H9 (cell line): ENCODE data around the gene PLSCR4. TPM values are rescaled to one million over a fixed set of nuclear protein-coding genes. Genes with fewer than 3 reads are reported as not detected.

Source experiments
- DNase-seq: peaks from one replicate; pipeline ENCODE4 v3.0.0-alpha.2; 2017
- H2AFZ ChIP-seq: one replicate; pipeline ENCODE4 v1.6.1; 2013; ENCODE audit warnings: mild to moderate bottlenecking, low read length, control low read depth, moderate library complexity
- H2AK5ac ChIP-seq: 2 replicates; pipeline ENCODE4 v1.6.1; 2013; ENCODE audit warnings: low read length, control low read depth, mixed read lengths; ENCODE audit not compliant: insufficient read length
- H2BK120ac ChIP-seq: one replicate; pipeline ENCODE4 v1.6.1; 2013; ENCODE audit warnings: low read depth, mild to moderate bottlenecking, low read length, control low read depth, inconsistent platforms; ENCODE audit not compliant: poor library complexity, severe bottlenecking
- H2BK12ac ChIP-seq: 2 replicates; pipeline ENCODE4 v1.6.1; 2013; ENCODE audit warnings: low read length, control low read depth, mixed read lengths, low read depth; ENCODE audit not compliant: insufficient read length
- H2BK15ac ChIP-seq: 2 replicates; pipeline ENCODE4 v1.6.1; 2013; ENCODE audit warnings: low read depth, low read length, control low read depth
- H2BK20ac ChIP-seq: one replicate; pipeline ENCODE4 v1.6.1; 2013; ENCODE audit warnings: low read depth, mild to moderate bottlenecking, low read length, control low read depth, inconsistent platforms; ENCODE audit not compliant: poor library complexity, severe bottlenecking
- H2BK5ac ChIP-seq: 2 replicates; pipeline ENCODE4 v1.6.1; 2013; ENCODE audit warnings: low read length, control low read depth, mixed read lengths; ENCODE audit not compliant: insufficient read length
- H3K14ac ChIP-seq: 2 replicates; pipeline ENCODE4 v1.6.1; 2013; ENCODE audit warnings: low read length, control low read depth; ENCODE audit not compliant: insufficient read depth
- H3K18ac ChIP-seq: 2 replicates; pipeline ENCODE4 v1.6.1; 2013; ENCODE audit warnings: low read depth, mild to moderate bottlenecking, mixed read lengths, low read length, control low read depth; ENCODE audit not compliant: insufficient read length
- H3K23ac ChIP-seq: 2 replicates; pipeline ENCODE4 v1.6.1; 2013; ENCODE audit warnings: low read length, control low read depth, mixed read lengths, low read depth; ENCODE audit not compliant: insufficient read length
- H3K23me2 ChIP-seq: 2 replicates; pipeline ENCODE4 v1.6.1; 2013; ENCODE audit warnings: low read depth, mild to moderate bottlenecking, mixed read lengths, low read length, control low read depth; ENCODE audit not compliant: insufficient read length, poor library complexity, severe bottlenecking
- H3K27ac ChIP-seq: 2 replicates; pipeline ENCODE4 v1.5.1; 2013; ENCODE audit warnings: low read length, control low read depth, mixed read lengths, low read depth; ENCODE audit not compliant: insufficient read length
- H3K27me3 ChIP-seq: 2 replicates; pipeline ENCODE4 v1.6.1; 2013; ENCODE audit warnings: low read length, control low read depth, inconsistent platforms; ENCODE audit not compliant: insufficient read depth
- H3K4ac ChIP-seq: 2 replicates; pipeline ENCODE4 v1.6.1; 2013; ENCODE audit warnings: low read depth, mild to moderate bottlenecking, control low read depth, inconsistent platforms, low read length, moderate library complexity
- H3K4me1 ChIP-seq: 2 replicates; pipeline ENCODE4 v1.6.1; 2013; ENCODE audit warnings: low read length, control low read depth, inconsistent platforms; ENCODE audit not compliant: insufficient read depth
- H3K4me2 ChIP-seq: 2 replicates; pipeline ENCODE4 v1.6.1; 2013; ENCODE audit warnings: low read length, control low read depth, mixed read lengths; ENCODE audit not compliant: insufficient read length, insufficient read depth
- H3K56ac ChIP-seq: 2 replicates; pipeline ENCODE4 v1.6.1; 2013; ENCODE audit warnings: low read depth, mild to moderate bottlenecking, mixed read lengths, low read length, control low read depth; ENCODE audit not compliant: insufficient read length
- H3K79me1 ChIP-seq: 2 replicates; pipeline ENCODE4 v1.6.1; 2013; ENCODE audit warnings: low read depth, mild to moderate bottlenecking, moderate library complexity, low read length, control low read depth, inconsistent platforms; ENCODE audit not compliant: insufficient read depth, poor library complexity, severe bottlenecking
- H3K79me2 ChIP-seq: 2 replicates; pipeline ENCODE4 v1.6.1; 2013; ENCODE audit warnings: low read length, control low read depth, inconsistent platforms; ENCODE audit not compliant: insufficient read depth
- H3K9ac ChIP-seq: 2 replicates; pipeline ENCODE4 v1.6.1; 2013; ENCODE audit warnings: low read length, control low read depth, mixed read lengths; ENCODE audit not compliant: insufficient read length; ENCODE audit errors: extremely low read depth
- H3K9me3 ChIP-seq: one replicate; pipeline ENCODE4 v1.6.1; 2013; ENCODE audit warnings: low read depth, low read length, inconsistent platforms; ENCODE audit not compliant: control insufficient read depth
- H3T11ph ChIP-seq: one replicate; pipeline ENCODE4 v1.6.1; 2013; ENCODE audit warnings: mild to moderate bottlenecking, low read length, control low read depth, inconsistent platforms
- H4K20me1 ChIP-seq: one replicate; pipeline ENCODE4 v1.6.1; 2013; ENCODE audit not compliant: control insufficient read depth, insufficient read length, insufficient read depth
- H4K5ac ChIP-seq: 2 replicates; pipeline ENCODE4 v1.6.1; 2013; ENCODE audit warnings: low read depth, mild to moderate bottlenecking, mixed read lengths, low read length, control low read depth; ENCODE audit not compliant: insufficient read length
- H4K8ac ChIP-seq: replicated peaks from 2 replicates; pipeline ENCODE4 v1.6.1; 2013; ENCODE audit warnings: low read length, control low read depth, mixed read lengths, low read depth; ENCODE audit not compliant: insufficient read length
- H4K91ac ChIP-seq: 2 replicates; pipeline ENCODE4 v1.6.1; 2013; ENCODE audit warnings: low read depth, mild to moderate bottlenecking, moderate library complexity, mixed read lengths, low read length, control low read depth; ENCODE audit not compliant: insufficient read length
- H3K27ac Mint-ChIP-seq, 3 experiments: 2 replicates in 2 of 3; 3 replicates in 1 of 3; pipeline ENCODE4 v1.8.0; 2020 to 2021; ENCODE audit warnings: mixed read lengths in 3 of 3, mild to moderate bottlenecking in 1 of 3, moderate library complexity in 1 of 3
- H3K27me3 Mint-ChIP-seq: 2 replicates; pipeline ENCODE4 v1.8.0; 2021; ENCODE audit warnings: low read depth, mild to moderate bottlenecking, moderate library complexity, mixed read lengths
- H3K36me3 Mint-ChIP-seq, 3 experiments: 2 replicates in 2 of 3; 3 replicates in 1 of 3; pipeline ENCODE4 v1.8.0; 2020 to 2021; ENCODE audit warnings: low read depth in 3 of 3, mixed read lengths in 3 of 3; ENCODE audit not compliant: insufficient read depth in 1 of 3
- H3K4me1 Mint-ChIP-seq, 2 experiments: 2 replicates each; pipeline ENCODE4 v1.8.0; 2020; ENCODE audit warnings: mixed read lengths in 2 of 2
- H3K4me3 Mint-ChIP-seq, 2 experiments: 2 replicates in 1 of 2; 3 replicates in 1 of 2; pipeline ENCODE4 v1.8.0; 2020 to 2021; ENCODE audit warnings: mild to moderate bottlenecking in 2 of 2, mixed read lengths in 2 of 2, moderate library complexity in 1 of 2
- H3K9me3 Mint-ChIP-seq, 2 experiments: 2 replicates in 1 of 2; 3 replicates in 1 of 2; pipeline ENCODE4 v1.8.0; 2020; ENCODE audit warnings: mild to moderate bottlenecking in 2 of 2, mixed read lengths in 2 of 2, moderate library complexity in 1 of 2
- WGBS: extraction: QIAGEN DNeasy Blood & Tissue Kit; methylation state at CpG from one replicate; pipeline ENCODE4 v1.1.7; 2013; ENCODE audit warnings: missing lambda C conversion rate, low lambda C conversion rate, mixed read lengths; ENCODE audit not compliant: insufficient read length; ENCODE audit errors: extremely low coverage; 5-methylcytosine and 5-hydroxymethylcytosine counted together
- total RNA-seq: library from RNA; stranded (reverse); gene quantifications from 2 replicates; pipeline ENCODE4 v1.2.1, GENCODE V29; 2021
- TF ChIP-seq, protein P1 (sequence below): fragments of 200-600 bp; sonication (generic); conservative IDR thresholded peaks from 3 replicates; pipeline ENCODE4 v1.8.0; 2021; ENCODE audit warnings: antibody characterized with exemption, mild to moderate bottlenecking

PLSCR4 gene
- total RNA-seq, 1 experiment from 2014 or later = 1.2 TPM

DNA sequence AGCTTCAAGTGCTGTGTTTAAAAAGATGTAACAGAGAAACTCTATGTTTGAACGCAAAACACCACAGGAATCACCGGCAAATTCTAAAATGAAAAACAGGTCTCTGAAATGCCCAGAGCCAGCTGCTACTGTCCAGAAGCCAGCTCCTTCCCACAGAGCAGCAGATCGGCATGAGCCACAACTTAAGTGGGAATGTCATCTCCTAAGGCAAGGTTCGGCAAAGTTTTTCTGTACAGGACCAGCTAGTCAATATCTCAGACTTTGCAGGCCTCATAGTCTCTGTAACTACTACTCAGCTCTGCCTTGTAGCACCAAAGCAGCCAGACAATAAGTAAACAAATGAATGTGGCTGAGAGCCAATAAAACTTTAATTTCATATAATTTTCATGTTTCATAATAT lies 94.8 kb downstream of the PLSCR4 start:
- H4K20me1 ChIP-seq = no peaks in the 10 kb centered on the region
- 0 out of 7 replicates have a peak overlapping the region, but pooled peaks of 2 of the 3 experiments have one; percentile 8 to 46 for H3K27ac Mint-ChIP-seq

More for the DNA sequence above, 94.8 kb downstream of the PLSCR4 start:
- Mint-ChIP-seq H3K9me3 (no peaks in the 10 kb centered on the region), H3K4me1 (peaks cover 26 to 46% of the 10 kb centered on the region in 2 experiments), H3K27me3 (no peaks in the 10 kb centered on the region), H3K36me3 (no peaks in the 10 kb centered on the region; a peak in 1 of 7 replicates), H3K4me3 (no peak overlapping the region)
- no peak for DNase-seq
- Histone ChIP-seq H3K4ac (no peak overlapping the region), H2BK5ac (no peak overlapping the region), H3K23ac (no peak overlapping the region), H2BK20ac (no peak overlapping the region), H2AFZ (no peak overlapping the region), H3K14ac (no peak overlapping the region), H3K79me1 (no peaks in the 10 kb centered on the region), H4K5ac (no peak overlapping the region), H3K27ac (no peak overlapping the region), H2BK120ac (no peak overlapping the region), H3K23me2 (no peaks in the 10 kb centered on the region), H3K18ac (no peak overlapping the region), H3K27me3 (no peaks in the 10 kb centered on the region), H2BK12ac (no peak overlapping the region), H3K4me1 (peaks cover 2% of the 10 kb centered on the region), H2AK5ac (no peak overlapping the region), H3T11ph (no peak overlapping the region), H4K91ac (no peak overlapping the region), H2BK15ac (no peak overlapping the region), H3K56ac (no peak overlapping the region), H4K8ac (no peak overlapping the region), H3K9me3 (no peaks in the 10 kb centered on the region), H3K79me2 (no peaks in the 10 kb centered on the region; the same call in 1 of the 2 replicates), H3K9ac (no peak overlapping the region), H3K4me2 (no peak overlapping the region)
- TF ChIP-seq, protein P1, sequence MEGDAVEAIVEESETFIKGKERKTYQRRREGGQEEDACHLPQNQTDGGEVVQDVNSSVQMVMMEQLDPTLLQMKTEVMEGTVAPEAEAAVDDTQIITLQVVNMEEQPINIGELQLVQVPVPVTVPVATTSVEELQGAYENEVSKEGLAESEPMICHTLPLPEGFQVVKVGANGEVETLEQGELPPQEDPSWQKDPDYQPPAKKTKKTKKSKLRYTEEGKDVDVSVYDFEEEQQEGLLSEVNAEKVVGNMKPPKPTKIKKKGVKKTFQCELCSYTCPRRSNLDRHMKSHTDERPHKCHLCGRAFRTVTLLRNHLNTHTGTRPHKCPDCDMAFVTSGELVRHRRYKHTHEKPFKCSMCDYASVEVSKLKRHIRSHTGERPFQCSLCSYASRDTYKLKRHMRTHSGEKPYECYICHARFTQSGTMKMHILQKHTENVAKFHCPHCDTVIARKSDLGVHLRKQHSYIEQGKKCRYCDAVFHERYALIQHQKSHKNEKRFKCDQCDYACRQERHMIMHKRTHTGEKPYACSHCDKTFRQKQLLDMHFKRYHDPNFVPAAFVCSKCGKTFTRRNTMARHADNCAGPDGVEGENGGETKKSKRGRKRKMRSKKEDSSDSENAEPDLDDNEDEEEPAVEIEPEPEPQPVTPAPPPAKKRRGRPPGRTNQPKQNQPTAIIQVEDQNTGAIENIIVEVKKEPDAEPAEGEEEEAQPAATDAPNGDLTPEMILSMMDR = no peak
- WGBS = no CpG with 5 or more reads among the region's 4 CpGs
